AG09309 (cell line): ENCODE results near the gene KCNS1.

Experiments used
- DNase-seq: peaks from one replicate; pipeline ENCODE4 v3.0.0-alpha.2; 2010; ENCODE audit warnings: low read depth
- H3K4me3 ChIP-seq: 2 replicates; pipeline ENCODE4 v1.5.1; 2011; ENCODE audit warnings: mild to moderate bottlenecking, low read depth, low read length, moderate library complexity; ENCODE audit not compliant: control insufficient read depth
- TF ChIP-seq, protein P1 (sequence below): IDR thresholded peaks from 2 replicates; pipeline ENCODE4 v1.5.1; 2011; ENCODE audit warnings: mild to moderate bottlenecking, low read depth, low read length, inconsistent platforms; ENCODE audit not compliant: insufficient read depth, control insufficient read depth; ENCODE audit errors: missing control alignments

KCNS1 gene

DNA sequence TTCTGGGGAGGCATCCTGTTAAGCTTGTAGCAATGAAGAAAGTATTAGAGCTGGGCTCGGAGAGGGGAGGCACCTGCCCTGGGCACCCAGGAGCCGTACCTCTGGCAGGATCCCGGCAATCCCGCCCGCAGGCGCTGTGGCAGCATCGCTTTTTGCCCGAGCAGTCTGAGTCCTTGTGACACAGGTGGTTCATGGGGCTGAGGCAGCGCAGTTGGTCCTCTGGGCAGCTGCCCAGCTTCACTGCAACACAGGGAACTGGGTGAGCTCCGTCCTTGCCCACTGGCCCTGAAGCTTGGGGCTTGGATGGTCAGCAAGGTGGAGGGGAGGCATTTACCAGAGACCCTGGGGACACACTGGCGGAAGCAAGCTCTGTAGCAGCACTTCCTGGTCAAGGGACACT, 9.4 kb upstream of the KCNS1 start:
- H3K4me3 ChIP-seq, result no peak overlapping the region
- TF ChIP-seq, protein P1, sequence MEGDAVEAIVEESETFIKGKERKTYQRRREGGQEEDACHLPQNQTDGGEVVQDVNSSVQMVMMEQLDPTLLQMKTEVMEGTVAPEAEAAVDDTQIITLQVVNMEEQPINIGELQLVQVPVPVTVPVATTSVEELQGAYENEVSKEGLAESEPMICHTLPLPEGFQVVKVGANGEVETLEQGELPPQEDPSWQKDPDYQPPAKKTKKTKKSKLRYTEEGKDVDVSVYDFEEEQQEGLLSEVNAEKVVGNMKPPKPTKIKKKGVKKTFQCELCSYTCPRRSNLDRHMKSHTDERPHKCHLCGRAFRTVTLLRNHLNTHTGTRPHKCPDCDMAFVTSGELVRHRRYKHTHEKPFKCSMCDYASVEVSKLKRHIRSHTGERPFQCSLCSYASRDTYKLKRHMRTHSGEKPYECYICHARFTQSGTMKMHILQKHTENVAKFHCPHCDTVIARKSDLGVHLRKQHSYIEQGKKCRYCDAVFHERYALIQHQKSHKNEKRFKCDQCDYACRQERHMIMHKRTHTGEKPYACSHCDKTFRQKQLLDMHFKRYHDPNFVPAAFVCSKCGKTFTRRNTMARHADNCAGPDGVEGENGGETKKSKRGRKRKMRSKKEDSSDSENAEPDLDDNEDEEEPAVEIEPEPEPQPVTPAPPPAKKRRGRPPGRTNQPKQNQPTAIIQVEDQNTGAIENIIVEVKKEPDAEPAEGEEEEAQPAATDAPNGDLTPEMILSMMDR, result no peak
- no peak for DNase-seq

DNA sequence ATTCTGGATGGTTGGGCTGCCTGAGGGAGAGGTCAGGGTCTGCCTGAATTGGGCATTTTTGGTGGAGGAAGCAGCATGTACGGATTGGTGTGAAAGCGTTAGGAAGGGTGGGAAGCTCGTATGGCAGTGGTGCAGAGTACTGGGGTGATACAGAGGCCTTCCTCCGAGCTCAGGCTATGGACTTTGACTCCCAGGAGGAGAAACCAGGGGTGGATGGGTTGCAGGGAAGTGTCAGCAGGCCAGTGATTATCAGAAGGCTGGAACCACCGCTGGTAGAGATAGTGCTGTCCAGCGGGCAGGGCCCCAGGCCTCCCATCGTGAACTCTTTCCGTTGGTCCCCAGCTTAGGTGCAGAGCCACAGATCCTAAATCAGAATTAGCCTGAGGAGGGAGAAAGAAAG, 8.7 kb upstream of the KCNS1 start:
- TF ChIP-seq, protein P1, result no peak
- H3K4me3 ChIP-seq, result no peak overlapping the region
- DNase-seq, result no peak

DNA sequence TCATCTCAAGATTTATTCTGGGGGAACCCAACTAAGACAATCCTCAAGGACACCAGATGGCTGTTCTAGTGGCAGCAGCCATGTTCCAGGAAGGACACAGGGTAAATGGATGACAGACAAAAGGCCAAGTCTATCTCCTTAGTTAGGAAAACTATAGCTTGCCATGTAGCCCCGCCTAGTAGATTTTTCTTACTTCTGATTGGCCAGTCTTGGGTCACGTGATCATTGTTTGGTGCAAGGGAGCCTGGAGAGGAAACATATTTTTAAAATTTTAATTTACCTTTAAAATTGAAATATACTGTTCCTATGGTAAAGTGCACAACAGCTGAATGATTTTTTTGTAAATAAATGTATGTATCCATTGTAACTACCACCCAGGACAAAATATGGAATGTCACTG, 4.4 kb upstream of the KCNS1 start:
- no peak overlapping the region for H3K4me3 ChIP-seq
- TF ChIP-seq, protein P1, result no peak
- DNase-seq, result no peak

DNA sequence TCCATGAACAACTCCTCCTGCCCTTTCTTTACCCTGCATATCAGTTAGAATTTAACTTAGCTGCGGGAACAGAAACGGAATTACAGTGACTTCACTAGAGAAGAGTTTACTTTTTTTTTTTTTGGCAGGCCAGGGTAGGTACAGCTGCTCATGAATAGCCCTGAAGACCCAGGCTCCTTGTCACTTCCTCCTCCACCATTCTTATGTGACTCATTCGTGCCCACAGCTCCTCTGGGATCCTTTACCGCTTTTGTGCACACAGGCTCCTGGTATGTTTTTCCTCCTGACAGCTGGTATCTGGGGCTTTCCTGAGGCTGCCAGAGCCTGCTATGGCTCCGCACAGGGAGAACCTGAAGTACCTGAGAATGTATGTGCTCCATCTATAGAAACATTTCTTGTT, 3.9 kb upstream of the KCNS1 start:
- TF ChIP-seq, protein P1, result no peak
- no peak overlapping the region for H3K4me3 ChIP-seq
- no peak for DNase-seq

DNA sequence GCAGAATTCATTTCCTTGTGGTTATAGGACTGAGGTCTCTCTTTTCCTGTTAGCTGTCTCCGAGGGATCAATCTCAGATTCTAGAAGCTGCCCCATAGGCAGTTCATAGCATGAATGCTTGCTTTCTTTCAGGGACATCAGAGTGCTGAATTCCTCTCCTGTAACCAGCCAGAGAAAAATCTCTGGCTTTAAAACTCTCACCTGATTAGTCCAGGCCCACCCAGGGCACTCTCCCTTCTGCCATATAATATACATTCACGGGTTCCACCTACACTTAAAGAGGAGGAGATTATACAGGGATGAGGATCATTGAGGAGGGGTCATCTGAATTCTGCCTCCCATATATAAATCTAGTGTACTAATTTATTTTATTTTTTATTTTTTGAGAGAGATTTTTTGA, 2.1 kb upstream of the KCNS1 start:
- TF ChIP-seq, protein P1, result no peak
- DNase-seq, result no peak
- H3K4me3 ChIP-seq, result no peak overlapping the region

DNA sequence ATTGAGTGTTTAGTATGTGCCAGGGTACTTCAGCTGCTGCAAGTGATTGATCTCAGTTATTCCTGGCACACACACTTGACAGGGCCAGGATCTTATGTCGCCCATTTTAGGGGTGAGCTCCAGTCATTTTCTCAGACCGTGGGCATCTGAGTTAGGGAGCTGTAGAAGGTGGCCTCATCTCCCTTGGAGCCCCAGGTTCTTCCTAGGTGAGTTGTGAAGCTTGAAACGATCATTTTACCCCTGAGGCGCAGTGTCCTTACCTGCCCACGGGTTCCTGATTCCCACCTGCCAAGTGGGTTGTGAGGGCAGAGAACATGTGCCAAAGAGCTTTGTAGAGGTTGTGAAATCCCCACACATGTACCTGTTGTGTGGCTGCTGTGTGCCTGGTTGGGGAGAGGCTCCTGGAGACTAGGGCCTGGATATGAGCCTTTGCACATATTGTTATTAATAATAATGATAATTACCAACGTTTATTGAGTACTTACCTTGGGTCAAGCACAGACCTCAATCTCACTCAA, 465 bp upstream of the KCNS1 start:
- H3K4me3 ChIP-seq, result no peak overlapping the region
- no peak for DNase-seq
- TF ChIP-seq, protein P1, result no peak
